HEK293 (cell line): Measurements from ENCODE around the gene SH3YL1.

ENCODE experiments used
- CTCF ChIA-PET: fragments of 350-600 bp; formaldehyde crosslinking; extraction: SDS; loops from one replicate; lab custom pipeline; 2021; ENCODE audit warnings: antibody characterized with exemption; lab: Yijun Ruan, JAX
- POLR2A ChIA-PET: fragments of 300-600 bp; formaldehyde crosslinking; extraction: SDS; loops from one replicate; lab custom pipeline; 2020; ENCODE audit warnings: antibody characterized with exemption, inconsistent platforms; lab: Yijun Ruan, JAX
- H3K27ac ChIP-seq: fragments of 200-500 bp; sonication (Bioruptor generic); 2 replicates; pipeline ENCODE4 v1.5.1; 2014; ENCODE audit warnings: low read depth, low read length, control low read depth, inconsistent platforms; ENCODE audit errors: extremely low read depth
- H3K36me3 ChIP-seq, 2 experiments: fragments of 200-500 bp in 1 of 2; sonication (Bioruptor generic) in 1 of 2; 1 replicate in 1 of 2; 2 replicates in 1 of 2; pipeline ENCODE4 v1.5.1; 2014 to 2017; ENCODE audit warnings: inconsistent platforms in 2 of 2, low read length in 2 of 2; ENCODE audit not compliant: control insufficient read depth in 2 of 2, insufficient read depth in 1 of 2
- H3K4me1 ChIP-seq: fragments of 200-500 bp; sonication (Bioruptor generic); 2 replicates; pipeline ENCODE4 v1.5.1; 2014; ENCODE audit warnings: mild to moderate bottlenecking, low read length, inconsistent platforms; ENCODE audit not compliant: control insufficient read depth, insufficient read depth
- H3K4me3 ChIP-seq: 2 replicates; pipeline ENCODE4 v1.5.1; 2011; ENCODE audit warnings: low read depth, mild to moderate bottlenecking, control low read depth, low read length, moderate library complexity
- H3K9me3 ChIP-seq: fragments of 200-500 bp; sonication (Bioruptor generic); 2 replicates; pipeline ENCODE4 v1.5.1; 2014; ENCODE audit warnings: low read depth, low read length, inconsistent platforms; ENCODE audit not compliant: control insufficient read depth, insufficient read depth
- BCL11A ChIP-seq: fragments of 450-650 bp; formaldehyde crosslinking; IDR thresholded peaks from 2 replicates; pipeline ENCODE4 v1.5.1; 2016; ENCODE audit warnings: low read depth, missing biosample characterization, missing genetic modification characterization
- GLIS1 ChIP-seq: fragments of 450-650 bp; formaldehyde crosslinking; IDR thresholded peaks from 2 replicates; pipeline ENCODE4 v1.5.1; 2016; ENCODE audit warnings: missing biosample characterization, missing genetic modification characterization
- HOXD13 ChIP-seq: sonication (generic); formaldehyde crosslinking; IDR thresholded peaks from 2 replicates; pipeline ENCODE4 v1.8.0; 2022; ENCODE audit warnings: missing genetic modification reagents, borderline replicate concordance
- KLF7 ChIP-seq: fragments of 450-650 bp; formaldehyde crosslinking; IDR thresholded peaks from 2 replicates; pipeline ENCODE4 v1.5.1; 2016; ENCODE audit warnings: missing biosample characterization, missing genetic modification characterization, borderline replicate concordance
- ZBTB1 ChIP-seq: fragments of 450-650 bp; formaldehyde crosslinking; IDR thresholded peaks from 2 replicates; pipeline ENCODE4 v1.5.1; 2016; ENCODE audit warnings: missing biosample characterization, missing genetic modification characterization
- ZBTB7A ChIP-seq: fragments of 450-650 bp; formaldehyde crosslinking; IDR thresholded peaks from 2 replicates; pipeline ENCODE4 v1.5.1; 2016; ENCODE audit warnings: low read depth, missing biosample characterization, missing genetic modification characterization
- ZBTB8A ChIP-seq: fragments of 450-650 bp; formaldehyde crosslinking; IDR thresholded peaks from 2 replicates; pipeline ENCODE4 v1.5.1; 2016; ENCODE audit warnings: missing biosample characterization, missing genetic modification characterization
- ZNF133 ChIP-seq: fragments of 450-650 bp; formaldehyde crosslinking; IDR thresholded peaks from 2 replicates; pipeline ENCODE4 v1.5.1; 2016; ENCODE audit warnings: missing biosample characterization, missing genetic modification characterization
- ZNF16 ChIP-seq: fragments of 450-650 bp; formaldehyde crosslinking; IDR thresholded peaks from 2 replicates; pipeline ENCODE4 v1.5.1; 2016; ENCODE audit warnings: low read depth, missing biosample characterization, missing genetic modification characterization
- ZNF19 ChIP-seq: fragments of 450-650 bp; formaldehyde crosslinking; IDR thresholded peaks from 2 replicates; pipeline ENCODE4; 2016; ENCODE audit warnings: missing biosample characterization, missing genetic modification characterization, low read depth
- ZNF202 ChIP-seq: fragments of 450-650 bp; formaldehyde crosslinking; IDR thresholded peaks from 2 replicates; pipeline ENCODE4 v1.5.1; 2016; ENCODE audit warnings: missing biosample characterization, missing genetic modification characterization, borderline replicate concordance
- ZNF473 ChIP-seq: fragments of 450-650 bp; formaldehyde crosslinking; IDR thresholded peaks from 2 replicates; pipeline ENCODE4 v1.5.1; 2017; ENCODE audit warnings: missing biosample characterization, missing genetic modification characterization
- ZNF610 ChIP-seq: fragments of 450-650 bp; formaldehyde crosslinking; IDR thresholded peaks from 2 replicates; pipeline ENCODE4 v1.5.1; 2016; ENCODE audit warnings: missing biosample characterization, missing genetic modification characterization, borderline replicate concordance
- ZNF654 ChIP-seq: fragments of 450-650 bp; formaldehyde crosslinking; IDR thresholded peaks from 2 replicates; pipeline ENCODE4 v1.5.1; 2016; ENCODE audit warnings: low read depth, missing biosample characterization, missing genetic modification characterization
- ZNF707 ChIP-seq: fragments of 450-650 bp; formaldehyde crosslinking; IDR thresholded peaks from 2 replicates; pipeline ENCODE4 v1.5.1; 2016; ENCODE audit warnings: missing biosample characterization, missing genetic modification characterization
- ZNF776 ChIP-seq: fragments of 450-650 bp; formaldehyde crosslinking; IDR thresholded peaks from 2 replicates; pipeline ENCODE4 v1.5.0; 2017; ENCODE audit warnings: missing biosample characterization, missing genetic modification characterization, borderline replicate concordance
- ZNF830 ChIP-seq: fragments of 450-650 bp; IDR thresholded peaks from 2 replicates; pipeline ENCODE4 v1.5.0; 2018; ENCODE audit warnings: missing biosample characterization, missing genetic modification characterization, low read depth, mild to moderate bottlenecking, moderate library complexity
- ZNF843 ChIP-seq: fragments of 450-650 bp; formaldehyde crosslinking; IDR thresholded peaks from 2 replicates; pipeline ENCODE4 v1.5.1; 2016; ENCODE audit warnings: missing biosample characterization, missing genetic modification characterization
- TF ChIP-seq, protein P1 (sequence below): fragments of 450-650 bp; formaldehyde crosslinking; IDR thresholded peaks from 2 replicates; pipeline ENCODE4 v1.5.1; 2016; ENCODE audit warnings: missing biosample characterization, missing genetic modification characterization
- TF ChIP-seq, protein P2 (sequence below): fragments of 450-650 bp; formaldehyde crosslinking; IDR thresholded peaks from 2 replicates; pipeline ENCODE4 v1.5.1; 2016; ENCODE audit warnings: missing biosample characterization, missing genetic modification characterization
- TF ChIP-seq, protein P3 (sequence below): fragments of 450-650 bp; formaldehyde crosslinking; IDR thresholded peaks from 2 replicates; pipeline ENCODE4 v1.5.1; 2016; ENCODE audit warnings: missing biosample characterization, missing genetic modification characterization

The SH3YL1 gene

DNA sequence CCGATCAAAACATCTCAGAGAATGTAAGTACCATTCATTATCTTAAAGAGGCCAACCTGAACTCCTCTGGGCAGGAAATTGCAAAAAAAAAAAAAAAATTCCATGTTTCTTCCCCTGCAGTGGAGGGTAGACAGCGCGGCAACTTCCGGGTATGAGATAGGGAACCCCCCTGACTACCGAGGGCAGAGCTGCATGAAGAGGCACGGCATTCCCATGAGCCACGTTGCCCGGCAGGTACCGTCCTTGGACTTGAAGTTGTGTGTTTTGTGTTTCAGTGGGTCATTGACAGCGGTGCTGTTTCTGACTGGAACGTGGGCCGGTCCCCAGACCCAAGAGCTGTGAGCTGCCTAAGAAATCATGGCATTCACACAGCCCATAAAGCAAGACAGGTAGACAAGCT is 8.1 kb upstream of the SH3YL1 start:
- no peak for TF ChIP-seq ZNF133 (tag by site-specific recombination)
- TF ChIP-seq ZBTB7A (tag by site-specific recombination) = no peak
- TF ChIP-seq, all 188 proteins: peak for 0
- peaks cover under 1% of the 10 kb centered on the region; the same call in 1 of the 2 replicates for H3K4me1 ChIP-seq
- H3K9me3 ChIP-seq = no peaks in the 10 kb centered on the region
- H3K27ac ChIP-seq = no peak overlapping the region
- ChIA-PET CTCF (no interaction called here), POLR2A (no interaction called here)
- H3K4me3 ChIP-seq = no peak overlapping the region
- H3K36me3 ChIP-seq = peaks cover 4 to 67% of the 10 kb centered on the region in 2 experiments; a peak in 2 of 3 replicates

DNA sequence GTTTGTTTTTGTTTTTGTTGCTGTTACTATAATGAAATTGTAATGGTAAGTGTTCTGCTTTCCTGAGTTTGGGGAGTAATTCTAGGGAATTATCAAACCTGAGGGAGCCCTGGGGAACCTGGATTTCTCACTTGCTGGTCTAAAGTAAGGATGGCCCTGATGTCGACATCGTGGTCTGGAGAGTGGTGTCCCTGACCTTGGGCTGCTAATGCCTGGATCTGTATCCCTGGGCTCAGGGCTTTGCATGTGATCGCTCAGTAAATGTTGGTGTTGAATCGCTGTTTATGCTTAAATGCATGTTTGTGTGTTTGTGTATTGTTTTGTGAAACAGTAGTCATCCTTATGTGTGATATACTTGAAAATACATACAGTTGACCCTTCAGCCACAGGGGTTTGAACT is 7.0 kb upstream of the SH3YL1 start:
- TF ChIP-seq ZNF830 (tag by site-specific recombination) = no peak
- TF ChIP-seq, all 188 proteins: peak for 0
- peaks cover 4% of the 10 kb centered on the region; the same call in 1 of the 2 replicates for H3K4me1 ChIP-seq
- H3K36me3 ChIP-seq = peaks cover 4 to 60% of the 10 kb centered on the region in 2 experiments; a peak in 2 of 3 replicates
- ChIA-PET POLR2A (no interaction called here), CTCF (interaction anchor here (0.6 kb wide), 1 partner anchor 21 kb away, joined by 3 read pairs; no protein-coding TSS in a partner anchor)
- H3K9me3 ChIP-seq = no peaks in the 10 kb centered on the region
- no peak overlapping the region for H3K27ac ChIP-seq
- H3K4me3 ChIP-seq = no peak overlapping the region

DNA sequence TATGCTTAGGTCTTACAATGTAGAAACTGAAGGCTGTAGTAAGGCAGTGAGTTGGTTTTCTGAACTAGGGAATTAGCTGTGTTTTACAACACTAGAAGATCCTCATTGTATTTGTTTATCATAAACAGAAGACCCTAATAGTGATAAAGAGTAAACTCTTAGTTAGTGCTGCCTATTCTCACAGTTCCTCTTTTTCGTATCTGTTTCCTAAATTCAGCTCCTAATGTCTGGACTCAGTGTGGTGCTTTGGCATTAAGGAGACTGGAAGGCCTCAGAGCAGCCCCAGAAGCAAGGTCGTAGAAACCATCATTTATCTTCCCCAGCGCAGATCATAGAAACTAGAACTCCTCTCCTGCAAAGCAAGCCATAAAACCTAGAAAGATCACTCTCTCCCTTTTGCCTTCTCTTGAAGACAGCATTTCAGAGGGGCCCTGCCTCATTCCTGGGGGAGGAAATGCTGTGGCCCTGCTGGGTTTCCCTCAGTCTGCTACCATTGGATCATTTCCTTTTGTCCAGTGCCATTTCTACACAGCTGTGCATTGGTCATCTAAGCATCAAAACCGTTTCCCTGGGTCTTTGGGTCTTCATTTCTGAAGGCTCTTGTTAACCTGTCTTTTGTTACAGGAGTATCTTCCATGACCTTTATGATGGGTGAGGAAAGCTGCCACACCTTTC is 5.7 kb upstream of the SH3YL1 start:
- peaks cover 4% of the 10 kb centered on the region; the same call in 1 of the 2 replicates for H3K4me1 ChIP-seq
- POLR2A ChIA-PET = no interaction called here
- peaks cover 4 to 47% of the 10 kb centered on the region in 2 experiments; a peak in 2 of 3 replicates for H3K36me3 ChIP-seq
- H3K27ac ChIP-seq = no peak overlapping the region
- H3K4me3 ChIP-seq = no peak overlapping the region
- H3K9me3 ChIP-seq = no peaks in the 10 kb centered on the region
- CTCF ChIA-PET = no interaction called here
- no peak for TF ChIP-seq ZNF473
- TF ChIP-seq HOXD13 (CRISPR knock-in tag) = no peak
- TF ChIP-seq ZNF16 (tag by site-specific recombination) = no peak
- TF ChIP-seq ZNF202 (tag by site-specific recombination) = no peak
- no peak for TF ChIP-seq KLF7 (tag by site-specific recombination)
- TF ChIP-seq ZNF654 (tag by site-specific recombination) = no peak
- TF ChIP-seq ZBTB1 (tag by site-specific recombination) = no peak
- TF ChIP-seq, protein P1, sequence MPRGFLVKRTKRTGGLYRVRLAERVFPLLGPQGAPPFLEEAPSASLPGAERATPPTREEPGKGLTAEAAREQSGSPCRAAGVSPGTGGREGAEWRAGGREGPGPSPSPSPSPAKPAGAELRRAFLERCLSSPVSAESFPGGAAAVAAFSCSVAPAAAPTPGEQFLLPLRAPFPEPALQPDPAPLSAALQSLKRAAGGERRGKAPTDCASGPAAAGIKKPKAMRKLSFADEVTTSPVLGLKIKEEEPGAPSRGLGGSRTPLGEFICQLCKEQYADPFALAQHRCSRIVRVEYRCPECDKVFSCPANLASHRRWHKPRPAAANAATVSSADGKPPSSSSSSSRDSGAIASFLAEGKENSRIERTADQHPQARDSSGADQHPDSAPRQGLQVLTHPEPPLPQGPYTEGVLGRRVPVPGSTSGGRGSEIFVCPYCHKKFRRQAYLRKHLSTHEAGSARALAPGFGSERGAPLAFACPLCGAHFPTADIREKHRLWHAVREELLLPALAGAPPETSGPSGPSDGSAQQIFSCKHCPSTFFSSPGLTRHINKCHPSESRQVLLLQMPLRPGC (tag by site-specific recombination) = no peak
- TF ChIP-seq, protein P2, sequence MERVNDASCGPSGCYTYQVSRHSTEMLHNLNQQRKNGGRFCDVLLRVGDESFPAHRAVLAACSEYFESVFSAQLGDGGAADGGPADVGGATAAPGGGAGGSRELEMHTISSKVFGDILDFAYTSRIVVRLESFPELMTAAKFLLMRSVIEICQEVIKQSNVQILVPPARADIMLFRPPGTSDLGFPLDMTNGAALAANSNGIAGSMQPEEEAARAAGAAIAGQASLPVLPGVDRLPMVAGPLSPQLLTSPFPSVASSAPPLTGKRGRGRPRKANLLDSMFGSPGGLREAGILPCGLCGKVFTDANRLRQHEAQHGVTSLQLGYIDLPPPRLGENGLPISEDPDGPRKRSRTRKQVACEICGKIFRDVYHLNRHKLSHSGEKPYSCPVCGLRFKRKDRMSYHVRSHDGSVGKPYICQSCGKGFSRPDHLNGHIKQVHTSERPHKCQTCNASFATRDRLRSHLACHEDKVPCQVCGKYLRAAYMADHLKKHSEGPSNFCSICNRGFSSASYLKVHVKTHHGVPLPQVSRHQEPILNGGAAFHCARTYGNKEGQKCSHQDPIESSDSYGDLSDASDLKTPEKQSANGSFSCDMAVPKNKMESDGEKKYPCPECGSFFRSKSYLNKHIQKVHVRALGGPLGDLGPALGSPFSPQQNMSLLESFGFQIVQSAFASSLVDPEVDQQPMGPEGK (tag by site-specific recombination) = no peak
- TF ChIP-seq ZNF19 = no peak
- no peak for TF ChIP-seq BCL11A (tag by site-specific recombination)
- TF ChIP-seq ZNF610 (tag by site-specific recombination) = no peak
- TF ChIP-seq ZNF776 (tag by site-specific recombination) = no peak
- no peak for TF ChIP-seq ZBTB8A (tag by site-specific recombination)
- TF ChIP-seq, protein P3, sequence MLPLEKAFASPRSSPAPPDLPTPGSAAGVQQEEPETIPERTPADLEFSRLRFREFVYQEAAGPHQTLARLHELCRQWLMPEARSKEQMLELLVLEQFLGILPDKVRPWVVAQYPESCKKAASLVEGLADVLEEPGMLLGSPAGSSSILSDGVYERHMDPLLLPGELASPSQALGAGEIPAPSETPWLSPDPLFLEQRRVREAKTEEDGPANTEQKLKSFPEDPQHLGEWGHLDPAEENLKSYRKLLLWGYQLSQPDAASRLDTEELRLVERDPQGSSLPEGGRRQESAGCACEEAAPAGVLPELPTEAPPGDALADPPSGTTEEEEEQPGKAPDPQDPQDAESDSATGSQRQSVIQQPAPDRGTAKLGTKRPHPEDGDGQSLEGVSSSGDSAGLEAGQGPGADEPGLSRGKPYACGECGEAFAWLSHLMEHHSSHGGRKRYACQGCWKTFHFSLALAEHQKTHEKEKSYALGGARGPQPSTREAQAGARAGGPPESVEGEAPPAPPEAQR (tag by site-specific recombination) = no peak
- no peak for TF ChIP-seq ZNF843 (tag by site-specific recombination)
- no peak for TF ChIP-seq GLIS1 (tag by site-specific recombination)
- no peak for TF ChIP-seq ZNF707 (tag by site-specific recombination)
- TF ChIP-seq, all 188 proteins: peak for 0
